HCT116 (cell line): ENCODE data around the gene POLE. TPM values are rescaled to one million over a fixed set of nuclear protein-coding genes. Genes with fewer than 3 reads are reported as not detected.

ENCODE experiments used
- ATAC-seq: fragments of 200-7000 bp; cut with Tn5 transposase; 2 replicates; pipeline ENCODE4 v1.9.1; 2020; ENCODE audit warnings: mild to moderate bottlenecking, moderate library complexity
- BruUV-seq: library from RNA; stranded (reverse); fragments of 400-500 nt; replicated peaks from 2 replicates; lab custom pipeline; 2021; lab: Mats Ljungman, UMichigan
- CTCF ChIA-PET: fragments of 300-600 bp; sonication (Branson Sonifier 250); formaldehyde crosslinking; loops from one replicate; lab custom pipeline; 2021; ENCODE audit warnings: antibody characterized with exemption; lab: Charles Lee
- POLR2A ChIA-PET: fragments of 300-600, 350-600 bp; sonication (Branson Sonifier 250); formaldehyde crosslinking; loops from one replicate; lab custom pipeline; 2021; ENCODE audit warnings: antibody characterized with exemption; lab: Charles Lee
- RAD21 ChIA-PET, 2 experiments: fragments of 300-600 bp; sonication (Branson Sonifier 250); formaldehyde crosslinking; loops; one replicate each; lab custom pipeline; 2023; ENCODE audit warnings: low total read pairs in 2 of 2; ENCODE audit not compliant: uncharacterized antibody in 2 of 2, unreplicated experiment in 2 of 2, low non-redundant PET in 1 of 2; lab: Charles Lee
- DNase-seq: peaks from one replicate; pipeline ENCODE4 v3.0.0-alpha.2; 2010; ENCODE audit warnings: low read depth, low spot score
- H2AFZ ChIP-seq: fragments of 200-600 bp; shearing (Covaris generic), sonication (generic); 2 replicates; pipeline ENCODE4 v1.6.1; 2017; ENCODE audit warnings: low read depth, mixed run types, mixed read lengths, antibody characterized with exemption, low read length; ENCODE audit not compliant: poor library complexity, severe bottlenecking
- H3K27ac ChIP-seq: 2 replicates; pipeline ENCODE4 v1.5.1; 2012; ENCODE audit warnings: low read depth, low read length
- H3K27me3 ChIP-seq: fragments of 200-600 bp; sonication (generic); 2 replicates; pipeline ENCODE4 v1.6.1; 2016; ENCODE audit warnings: mixed run types, low read length, mixed read lengths; ENCODE audit not compliant: insufficient read depth
- H3K36me3 ChIP-seq, 2 experiments: fragments of 200-500 bp in 1 of 2; fragments of 200-600 bp in 1 of 2; sonication (Bioruptor generic) in 1 of 2; sonication (generic) in 1 of 2; 2 replicates each; pipeline versions ENCODE4 v1.5.1 to v1.6.1; 2014 to 2016; ENCODE audit warnings: low read length in 2 of 2, inconsistent platforms in 1 of 2, mixed read lengths in 1 of 2, mixed run types in 1 of 2; ENCODE audit not compliant: insufficient read depth in 2 of 2, control insufficient read depth in 1 of 2
- H3K4me1 ChIP-seq, 2 experiments: fragments of 200-600 bp in 1 of 2; sonication (generic) in 1 of 2; 2 replicates each; pipeline versions ENCODE4 v1.5.1 to v1.6.1; 2012 to 2017; ENCODE audit warnings: low read length in 2 of 2, inconsistent platforms in 1 of 2, mild to moderate bottlenecking in 1 of 2, mixed read lengths in 1 of 2, mixed run types in 1 of 2, moderate library complexity in 1 of 2; ENCODE audit not compliant: insufficient read depth in 2 of 2, control insufficient read depth in 1 of 2
- H3K4me2 ChIP-seq: fragments of 200-600 bp; sonication (generic); 2 replicates; pipeline ENCODE4 v1.6.1; 2017; ENCODE audit warnings: mixed run types, low read length, mixed read lengths
- H3K4me3 ChIP-seq, 2 experiments: fragments of 200-600 bp in 1 of 2; sonication (generic) in 1 of 2; replicated peaks in 1 of 2; 2 replicates each; pipeline ENCODE4 v1.5.1; 2011 to 2016; ENCODE audit warnings: low read length in 2 of 2, control low read depth in 1 of 2, low read depth in 1 of 2, mild to moderate bottlenecking in 1 of 2, mixed read lengths in 1 of 2, mixed run types in 1 of 2
- H3K79me2 ChIP-seq: fragments of 200-600 bp; sonication (generic); 2 replicates; pipeline ENCODE4 v1.6.1; 2017; ENCODE audit warnings: mild to moderate bottlenecking, mixed run types, low read length, moderate library complexity, mixed read lengths; ENCODE audit not compliant: insufficient read depth
- H3K9ac ChIP-seq: fragments of 200-600 bp; sonication (generic); 2 replicates; pipeline ENCODE4 v1.6.1; 2016; ENCODE audit warnings: low read length, mixed read lengths
- H3K9me2 ChIP-seq: fragments of 200-600 bp; sonication (generic), shearing (Covaris generic); 2 replicates; pipeline ENCODE4 v1.6.1; 2017; ENCODE audit warnings: mixed run types, mild to moderate bottlenecking, moderate library complexity; ENCODE audit not compliant: insufficient read depth
- H3K9me3 ChIP-seq, 2 experiments: fragments of 200-500 bp in 1 of 2; fragments of 200-600 bp in 1 of 2; sonication (Bioruptor generic) in 1 of 2; sonication (generic) in 1 of 2; 2 replicates each; pipeline ENCODE4 v1.6.1; 2014 to 2017; ENCODE audit warnings: low read length in 2 of 2, mixed read lengths in 2 of 2, inconsistent platforms in 1 of 2, low read depth in 1 of 2, mild to moderate bottlenecking in 1 of 2, mixed run types in 1 of 2, moderate library complexity in 1 of 2; ENCODE audit not compliant: control insufficient read depth in 1 of 2, insufficient read depth in 1 of 2
- H4K20me1 ChIP-seq: fragments of 200-600 bp; sonication (generic), shearing (Covaris generic); 2 replicates; pipeline ENCODE4 v1.6.1; 2017; ENCODE audit warnings: mixed run types, mild to moderate bottlenecking, moderate library complexity; ENCODE audit not compliant: insufficient read depth
- ATF3 ChIP-seq: IDR thresholded peaks from 2 replicates; pipeline ENCODE4 v1.6.1; 2012
- CBX3 ChIP-seq: IDR thresholded peaks from 2 replicates; pipeline ENCODE4 v1.6.1; 2012; ENCODE audit warnings: low read depth
- CEBPB ChIP-seq: IDR thresholded peaks from 2 replicates; pipeline ENCODE4 v1.6.1; 2012; ENCODE audit warnings: low read depth
- CTCF ChIP-seq, 3 experiments: fragments of 200-600 bp in 1 of 3; sonication (generic) in 1 of 3; IDR thresholded peaks in 2 of 3; conservative IDR thresholded peaks in 1 of 3; 2 replicates each; pipeline ENCODE4 v1.5.1; 2012 to 2017; ENCODE audit warnings: low read depth in 2 of 3, low read length in 2 of 3, antibody characterized with exemption in 1 of 3, borderline replicate concordance in 1 of 3, control low read depth in 1 of 3, mild to moderate bottlenecking in 1 of 3, mixed read lengths in 1 of 3, mixed run types in 1 of 3, moderate library complexity in 1 of 3; ENCODE audit not compliant: insufficient read depth in 1 of 3
- EGR1 ChIP-seq: IDR thresholded peaks from 2 replicates; pipeline ENCODE4 v1.6.1; 2012; ENCODE audit warnings: low read depth
- ELF1 ChIP-seq: IDR thresholded peaks from 2 replicates; pipeline ENCODE4 v1.6.1; 2012; ENCODE audit warnings: low read depth, borderline replicate concordance
- EZH2 ChIP-seq: fragments of 200-600 bp; sonication (generic); IDR thresholded peaks from 2 replicates; pipeline ENCODE4 v1.6.1; 2017; ENCODE audit warnings: antibody characterized with exemption, mixed run types
- EZH2phosphoT487 ChIP-seq: fragments of 200-600 bp; IDR thresholded peaks from 2 replicates; pipeline ENCODE4 v1.6.1; 2018; ENCODE audit warnings: antibody characterized with exemption, borderline replicate concordance
- POLR2A ChIP-seq: IDR thresholded peaks from 2 replicates; pipeline ENCODE4 v1.7.0; 2011; ENCODE audit warnings: borderline replicate concordance; ENCODE audit not compliant: insufficient read depth, insufficient read length; ENCODE audit errors: extremely low read depth
- POLR2AphosphoS5 ChIP-seq: IDR thresholded peaks from 2 replicates; pipeline ENCODE4 v1.6.1; 2011; ENCODE audit warnings: mild to moderate bottlenecking, low read depth, low read length, moderate library complexity
- SIN3A ChIP-seq: IDR thresholded peaks from 2 replicates; pipeline ENCODE4 v1.6.1; 2012; ENCODE audit warnings: low read depth
- SP1 ChIP-seq: IDR thresholded peaks from 2 replicates; pipeline ENCODE4 v1.6.1; 2012; ENCODE audit warnings: low read depth
- SRF ChIP-seq: IDR thresholded peaks from 2 replicates; pipeline ENCODE4 v1.6.1; 2012; ENCODE audit warnings: low read depth
- TCF7L2 ChIP-seq: IDR thresholded peaks from 2 replicates; pipeline ENCODE4 v1.7.0; 2011; ENCODE audit warnings: borderline replicate concordance, inconsistent platforms; ENCODE audit not compliant: insufficient read depth, insufficient read length; ENCODE audit errors: extremely low read depth
- ZFX ChIP-seq: fragments of 450-650 bp; IDR thresholded peaks from 2 replicates; pipeline ENCODE4 v1.6.1; 2017
- ZNF274 ChIP-seq: fragments of 200-500 bp; sonication (Bioruptor generic); IDR thresholded peaks from 2 replicates; pipeline ENCODE4 v1.6.1; 2014; ENCODE audit warnings: mild to moderate bottlenecking, low read depth, low read length, inconsistent platforms
- intact Hi-C: fragments of 100-400 bp; cut with micrococcal nuclease; formaldehyde crosslinking; loops from 2 replicates; pipeline ENCODE4 v1.10.0; 2022
- total RNA-seq: library from RNA; stranded (reverse); gene quantifications from one replicate; pipeline ENCODE4 v1.2.1, GENCODE V29; 2021; ENCODE audit not compliant: unreplicated experiment
- TF ChIP-seq, protein P1 (sequence below): IDR thresholded peaks from 2 replicates; pipeline ENCODE4 v1.6.1; 2012
- TF ChIP-seq, protein P2 (sequence below): IDR thresholded peaks from 2 replicates; pipeline ENCODE4 v1.6.1; 2012; ENCODE audit warnings: low read depth

The POLE gene
- total RNA-seq, 1 experiment from 2014 or later: 128 TPM

GRCh38 chr12:132620899-132621656 lies 66.1 kb downstream of the POLE start:
- POLR2A ChIA-PET: no interaction called here
- no peak overlapping the region for H3K9ac ChIP-seq
- no peaks in the 10 kb centered on the region for H4K20me1 ChIP-seq
- H3K9me3 ChIP-seq: no peaks in the 10 kb centered on the region
- RAD21 ChIA-PET: no interaction called here
- no peaks in the 10 kb centered on the region for H3K79me2 ChIP-seq
- ATAC-seq: peak; percentile 11
- H3K36me3 ChIP-seq: peaks cover 8 to 18% of the 10 kb centered on the region in 2 experiments; a peak in 3 of 4 replicates
- no peak overlapping the region for H2AFZ ChIP-seq
- TF ChIP-seq, protein P1, sequence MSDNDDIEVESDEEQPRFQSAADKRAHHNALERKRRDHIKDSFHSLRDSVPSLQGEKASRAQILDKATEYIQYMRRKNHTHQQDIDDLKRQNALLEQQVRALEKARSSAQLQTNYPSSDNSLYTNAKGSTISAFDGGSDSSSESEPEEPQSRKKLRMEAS: no peak
- TF ChIP-seq SIN3A (no peak), SRF (no peak), CEBPB (no peak), POLR2AphosphoS5 (no peak; the same call in 1 of the 2 replicates), CTCF (IDR thresholded peaks at IDR 0.05 in 2 of 3, conservative IDR thresholded peaks at IDR 0.05 in 1 of 3; ENCODE audit: borderline replicate concordance in 1 of 3, insufficient read depth in 1 of 3, low read depth in 2 of 3, low read length in 2 of 3) (no peak), CBX3 (no peak), ZFX (no peak), ATF3 (no peak), POLR2A (no peak), ZNF274 (no peak), EZH2 (no peak), EZH2phosphoT487 (no peak), TCF7L2 (no peak), ELF1 (no peak), EGR1 (no peak), SP1 (no peak)
- TF ChIP-seq, protein P2, sequence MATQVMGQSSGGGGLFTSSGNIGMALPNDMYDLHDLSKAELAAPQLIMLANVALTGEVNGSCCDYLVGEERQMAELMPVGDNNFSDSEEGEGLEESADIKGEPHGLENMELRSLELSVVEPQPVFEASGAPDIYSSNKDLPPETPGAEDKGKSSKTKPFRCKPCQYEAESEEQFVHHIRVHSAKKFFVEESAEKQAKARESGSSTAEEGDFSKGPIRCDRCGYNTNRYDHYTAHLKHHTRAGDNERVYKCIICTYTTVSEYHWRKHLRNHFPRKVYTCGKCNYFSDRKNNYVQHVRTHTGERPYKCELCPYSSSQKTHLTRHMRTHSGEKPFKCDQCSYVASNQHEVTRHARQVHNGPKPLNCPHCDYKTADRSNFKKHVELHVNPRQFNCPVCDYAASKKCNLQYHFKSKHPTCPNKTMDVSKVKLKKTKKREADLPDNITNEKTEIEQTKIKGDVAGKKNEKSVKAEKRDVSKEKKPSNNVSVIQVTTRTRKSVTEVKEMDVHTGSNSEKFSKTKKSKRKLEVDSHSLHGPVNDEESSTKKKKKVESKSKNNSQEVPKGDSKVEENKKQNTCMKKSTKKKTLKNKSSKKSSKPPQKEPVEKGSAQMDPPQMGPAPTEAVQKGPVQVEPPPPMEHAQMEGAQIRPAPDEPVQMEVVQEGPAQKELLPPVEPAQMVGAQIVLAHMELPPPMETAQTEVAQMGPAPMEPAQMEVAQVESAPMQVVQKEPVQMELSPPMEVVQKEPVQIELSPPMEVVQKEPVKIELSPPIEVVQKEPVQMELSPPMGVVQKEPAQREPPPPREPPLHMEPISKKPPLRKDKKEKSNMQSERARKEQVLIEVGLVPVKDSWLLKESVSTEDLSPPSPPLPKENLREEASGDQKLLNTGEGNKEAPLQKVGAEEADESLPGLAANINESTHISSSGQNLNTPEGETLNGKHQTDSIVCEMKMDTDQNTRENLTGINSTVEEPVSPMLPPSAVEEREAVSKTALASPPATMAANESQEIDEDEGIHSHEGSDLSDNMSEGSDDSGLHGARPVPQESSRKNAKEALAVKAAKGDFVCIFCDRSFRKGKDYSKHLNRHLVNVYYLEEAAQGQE: no peak
- no peaks in the 10 kb centered on the region for H3K27me3 ChIP-seq
- no peaks in the 10 kb centered on the region for H3K9me2 ChIP-seq
- intact Hi-C loops: no loop called here
- no peak overlapping the region for H3K27ac ChIP-seq
- peaks cover 0 to 14% of the 10 kb centered on the region in 2 experiments; a peak in 1 of 4 replicates for H3K4me1 ChIP-seq
- H3K4me3 ChIP-seq: no peak overlapping the region
- no peak overlapping the region for H3K4me2 ChIP-seq
- no TSS peak for BruUV-seq
- CTCF ChIA-PET: no interaction called here
- DNase-seq: no peak
